Caco-2 (cell line): ENCODE data around the gene ODAD3. TPM values are rescaled to one million over a fixed set of nuclear protein-coding genes. Genes with fewer than 3 reads are reported as not detected.

ENCODE experiments used
- BruUV-seq: library from RNA; stranded (reverse); fragments of 400-500 nt; replicated peaks from 2 replicates; lab custom pipeline; 2021; lab: Mats Ljungman, UMichigan
- CTCF ChIA-PET: fragments of 300-600 bp; sonication (Branson Sonifier 250); formaldehyde crosslinking; loops from one replicate; lab custom pipeline; 2022; ENCODE audit warnings: antibody characterized with exemption; lab: Charles Lee
- POLR2A ChIA-PET: fragments of 300-600 bp; sonication (Branson Sonifier 250); formaldehyde crosslinking; loops from one replicate; lab custom pipeline; 2022; ENCODE audit warnings: antibody characterized with exemption; lab: Charles Lee
- DNase-seq, 2 experiments: peaks; one replicate each; pipeline versions ENCODE4 v3.0.0 to v3.0.0-alpha.2; 2020 to 2022
- H3K27me3 ChIP-seq: replicated peaks from 2 replicates; pipeline ENCODE4 v1.6.0; 2011; ENCODE audit warnings: low read length; ENCODE audit not compliant: control insufficient read depth, insufficient read depth
- H3K36me3 ChIP-seq: 2 replicates; pipeline ENCODE4 v1.5.1; 2011; ENCODE audit warnings: low read length; ENCODE audit not compliant: control insufficient read depth, insufficient read depth
- H3K4me1 ChIP-seq: fragments of 250-450 bp; sonication (Bioruptor Pico); 2 replicates; pipeline ENCODE4 v1.5.1; 2020; ENCODE audit warnings: mild to moderate bottlenecking
- H3K4me3 ChIP-seq: 2 replicates; pipeline ENCODE4 v1.5.1; 2011; ENCODE audit warnings: low read depth, mild to moderate bottlenecking, control low read depth, low read length
- H3K9me3 ChIP-seq: fragments of 250-450 bp; sonication (Bioruptor Pico); 2 replicates; pipeline ENCODE4 v1.5.1; 2020; ENCODE audit warnings: mild to moderate bottlenecking, moderate library complexity
- H3K27ac Mint-ChIP-seq: one replicate; pipeline ENCODE4 v1.8.0; 2022; ENCODE audit warnings: mixed read lengths; ENCODE audit not compliant: unreplicated experiment
- H3K27me3 Mint-ChIP-seq: one replicate; pipeline ENCODE4 v1.8.0; 2022; ENCODE audit warnings: mixed read lengths; ENCODE audit not compliant: insufficient read depth, unreplicated experiment
- H3K36me3 Mint-ChIP-seq: one replicate; pipeline ENCODE4 v1.8.0; 2022; ENCODE audit warnings: mild to moderate bottlenecking, mixed read lengths; ENCODE audit not compliant: insufficient read depth, unreplicated experiment
- H3K4me1 Mint-ChIP-seq: one replicate; pipeline ENCODE4 v1.8.0; 2022; ENCODE audit warnings: low read depth, mixed read lengths; ENCODE audit not compliant: unreplicated experiment
- H3K4me3 Mint-ChIP-seq: one replicate; pipeline ENCODE4 v1.8.0; 2022; ENCODE audit warnings: mild to moderate bottlenecking, moderate library complexity, mixed read lengths; ENCODE audit not compliant: unreplicated experiment
- H3K9me3 Mint-ChIP-seq: one replicate; pipeline ENCODE4 v1.8.0; 2022; ENCODE audit warnings: mixed read lengths; ENCODE audit not compliant: unreplicated experiment
- CTCF ChIP-seq, 2 experiments: fragments of 200-600 bp in 1 of 2; IDR thresholded peaks; 1 replicate in 1 of 2; 2 replicates in 1 of 2; pipeline versions ENCODE4 v1.5.1 to v1.8.0; 2011 to 2022; ENCODE audit warnings: antibody characterized with exemption in 1 of 2, control low read depth in 1 of 2, inconsistent platforms in 1 of 2, low read depth in 1 of 2, low read length in 1 of 2, mild to moderate bottlenecking in 1 of 2, moderate library complexity in 1 of 2; ENCODE audit not compliant: insufficient read depth in 1 of 2, severe bottlenecking in 1 of 2, unreplicated experiment in 1 of 2
- intact Hi-C: fragments of 100-400 bp; cut with micrococcal nuclease; formaldehyde crosslinking; loops from one replicate; pipeline ENCODE4 v1.10.0; 2022; ENCODE audit not compliant: unreplicated experiment
- total RNA-seq: library from RNA; stranded (reverse); gene quantifications from 2 replicates; pipeline ENCODE4 v1.2.3, GENCODE V29; 2022

ODAD3 gene
- total RNA-seq, 1 experiment from 2014 or later, result not detected

DNA sequence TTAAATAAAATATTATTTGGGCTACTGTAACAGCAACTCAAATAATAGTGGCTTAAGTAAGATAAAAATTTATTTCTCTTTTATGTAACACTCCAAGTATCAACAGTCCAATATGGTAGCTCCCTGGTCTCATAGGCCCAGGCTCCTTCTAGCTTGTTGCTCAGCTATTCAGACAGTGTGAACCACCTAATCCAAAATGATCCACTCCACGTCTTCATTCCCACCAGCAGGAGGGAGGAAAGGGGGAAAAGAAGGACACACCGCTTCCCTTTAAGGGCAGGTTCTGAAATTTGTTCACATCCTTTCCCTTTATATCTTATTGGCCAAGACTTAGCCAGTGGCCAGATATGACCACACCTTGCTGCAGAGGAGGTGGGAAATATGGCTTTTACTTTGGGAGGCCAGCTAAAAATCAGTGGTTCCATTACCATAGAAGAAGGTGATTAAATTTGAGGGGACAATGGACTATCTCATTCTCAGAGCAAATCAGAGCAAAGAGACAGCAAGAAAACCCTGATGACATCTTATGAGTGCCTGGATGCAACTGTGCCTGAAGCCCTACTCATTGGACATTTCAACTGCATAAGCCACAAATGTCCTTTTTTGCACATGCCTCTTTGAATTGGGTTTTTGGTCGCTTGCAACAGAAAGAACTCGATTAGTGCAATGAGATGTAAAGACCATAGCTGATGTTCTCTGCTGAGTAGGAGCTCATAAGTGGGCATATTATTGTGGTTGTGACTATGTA lies 43.8 kb downstream of the ODAD3 start:
- BruUV-seq, result no TSS peak
- ChIA-PET POLR2A (interaction anchor here (0.9 kb wide), 1 partner anchor 11 kb away, joined by 6 read pairs; no protein-coding TSS in a partner anchor), CTCF (interaction anchor here (1.0 to 2.2 kb wide), 3 partner anchors 10 to 44 kb away, joined by 4 to 14 read pairs (median 11); partner anchors contain the start of genes PRKCSH and SWSAP1)
- no peak overlapping the region for H3K4me3 ChIP-seq
- peaks cover 6% of the 10 kb centered on the region for H3K4me1 Mint-ChIP-seq
- peaks cover 8% of the 10 kb centered on the region for H3K36me3 Mint-ChIP-seq
- DNase-seq, result no peak
- H3K4me1 ChIP-seq, result no peaks in the 10 kb centered on the region
- no peaks in the 10 kb centered on the region; the same call in 1 of the 2 replicates for H3K36me3 ChIP-seq
- no peak overlapping the region for H3K27ac Mint-ChIP-seq
- H3K4me3 Mint-ChIP-seq, result no peak overlapping the region
- no peak for TF ChIP-seq CTCF (IDR thresholded peaks at IDR 0.05; ENCODE audit: insufficient read depth in 1 of 2, low read depth in 1 of 2, low read length in 1 of 2, severe bottlenecking in 1 of 2, unreplicated experiment in 1 of 2)
- H3K9me3 ChIP-seq, result peaks cover 4% of the 10 kb centered on the region
- intact Hi-C loops, result no loop called here
- H3K27me3 Mint-ChIP-seq, result no peaks in the 10 kb centered on the region
- H3K27me3 ChIP-seq, result no peaks in the 10 kb centered on the region
- H3K9me3 Mint-ChIP-seq, result peaks cover 8% of the 10 kb centered on the region

- intact Hi-C loops, result no loop called here
- peaks cover 8% of the 10 kb centered on the region for H3K9me3 Mint-ChIP-seq
- no peak for DNase-seq
- no peak overlapping the region for H3K4me3 Mint-ChIP-seq
- peaks cover 4% of the 10 kb centered on the region for H3K4me1 Mint-ChIP-seq
- BruUV-seq, result no TSS peak
- TF ChIP-seq CTCF (IDR thresholded peaks at IDR 0.05; ENCODE audit: insufficient read depth in 1 of 2, low read depth in 1 of 2, low read length in 1 of 2, severe bottlenecking in 1 of 2, unreplicated experiment in 1 of 2), result no peak
- CTCF ChIA-PET, result interaction anchor here (0.6 to 2.2 kb wide), 4 partner anchors 9 to 45 kb away, joined by 3 to 14 read pairs (median 8); partner anchors contain the start of genes PRKCSH, RGL3 and SWSAP1
- peaks cover 5% of the 10 kb centered on the region for H3K36me3 Mint-ChIP-seq
- Histone ChIP-seq H3K27me3 (no peaks in the 10 kb centered on the region), H3K9me3 (peaks cover 4% of the 10 kb centered on the region), H3K4me3 (no peak overlapping the region), H3K4me1 (no peaks in the 10 kb centered on the region), H3K36me3 (no peaks in the 10 kb centered on the region; the same call in 1 of the 2 replicates)
- no peaks in the 10 kb centered on the region for H3K27me3 Mint-ChIP-seq
- POLR2A ChIA-PET, result no interaction called here
- H3K27ac Mint-ChIP-seq, result no peak overlapping the region
These were observed 44.6 kb downstream of the ODAD3 start for GRCh38 chr19:11390359-11390758.

DNA sequence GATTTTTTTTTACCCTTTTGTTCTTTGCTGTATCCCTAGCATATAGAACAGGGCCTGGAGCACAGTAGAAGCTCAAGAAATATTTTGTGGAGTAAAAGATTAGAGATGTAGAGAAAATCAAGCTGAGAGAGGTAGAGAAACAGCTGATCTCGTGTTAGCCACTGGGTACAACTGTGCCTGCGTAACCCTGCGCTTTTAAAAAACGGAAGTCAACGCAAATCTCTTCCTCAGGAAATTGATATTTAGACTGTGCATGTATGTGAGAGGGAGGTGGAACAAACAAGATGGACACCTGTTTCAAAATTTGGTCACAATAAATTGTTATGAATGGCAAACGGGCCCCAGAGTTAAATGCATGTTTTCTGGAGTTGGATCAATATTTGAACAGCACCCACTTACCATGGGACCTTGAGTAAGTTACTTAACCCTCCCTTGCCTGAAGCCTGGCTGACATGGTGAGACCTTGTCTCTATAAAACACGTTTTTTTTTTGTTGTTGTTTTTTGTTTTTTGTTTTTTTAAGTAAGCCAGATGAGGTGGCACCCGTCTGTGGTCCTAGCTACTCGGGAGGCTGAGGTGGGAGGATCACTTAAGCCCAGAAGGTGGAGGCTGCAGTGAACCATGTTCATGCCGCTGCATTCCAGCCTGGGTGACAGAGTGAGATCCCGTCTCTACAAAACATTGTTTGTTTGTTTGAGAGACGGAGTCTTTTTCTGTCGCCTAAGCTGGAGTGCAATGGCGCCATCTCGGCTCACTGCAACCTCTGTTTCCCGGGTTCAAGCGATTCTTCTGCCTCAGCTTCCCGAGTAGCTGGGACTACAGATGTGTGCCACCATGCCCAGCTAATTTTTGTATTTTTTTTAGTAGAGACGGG lies 47.5 kb downstream of the ODAD3 start:
- CTCF ChIA-PET, result interaction anchor here (0.9 kb wide), 1 partner anchor 20 kb away, joined by 3 read pairs; no protein-coding TSS in a partner anchor
- intact Hi-C loops, result no loop called here
- Mint-ChIP-seq H3K4me3 (no peak overlapping the region), H3K36me3 (no peaks in the 10 kb centered on the region), H3K27ac (no peak overlapping the region), H3K27me3 (no peaks in the 10 kb centered on the region), H3K4me1 (no peaks in the 10 kb centered on the region), H3K9me3 (peaks cover 8% of the 10 kb centered on the region)
- Histone ChIP-seq H3K4me3 (no peak overlapping the region), H3K4me1 (0 out of 2 replicates have a peak, but pooled peaks cover 4% of the 10 kb centered on the region), H3K9me3 (peaks cover 4% of the 10 kb centered on the region), H3K27me3 (no peaks in the 10 kb centered on the region), H3K36me3 (no peaks in the 10 kb centered on the region; the same call in 1 of the 2 replicates)
- POLR2A ChIA-PET, result no interaction called here
- no peak for TF ChIP-seq CTCF (IDR thresholded peaks at IDR 0.05; ENCODE audit: insufficient read depth in 1 of 2, low read depth in 1 of 2, low read length in 1 of 2, severe bottlenecking in 1 of 2, unreplicated experiment in 1 of 2)
- no TSS peak for BruUV-seq
- DNase-seq, result no peak
